GM03348 (cell line): ENCODE data around the gene CLDN2.
"Not testable (repeated sequence)": the region's sequence is repeated elsewhere in the genome, so short reads cannot be mapped to it uniquely, and the experiment has no call there.

Experiments used
- DNase-seq: peaks from one replicate; pipeline ENCODE4 v3.0.0; 2012; ENCODE audit warnings: low spot score

Gene CLDN2

GRCh38 chrX:106963111-106963510, 42.9 kb downstream of the CLDN2 start:
- DNase-seq: peak; percentile 6

- no peak for DNase-seq
These were observed 44.1 kb downstream of the CLDN2 start for GRCh38 chrX:106964290-106964689.

GRCh38 chrX:106966547-106966946, 46.3 kb downstream of the CLDN2 start:
- not testable (repeated sequence) for DNase-seq

GRCh38 chrX:106972896-106973295, 52.7 kb downstream of the CLDN2 start:
- no peak for DNase-seq

GRCh38 chrX:106973433-106974149, 53.4 kb downstream of the CLDN2 start:
- DNase-seq: no peak

GRCh38 chrX:106976416-106976815, 56.2 kb downstream of the CLDN2 start:
- no peak for DNase-seq
